CD4-positive, alpha-beta T cell treated with Interleukin-12 subunit alpha and Interleukin-12 subunit beta, for 1 hour (primary cell): ENCODE results near the gene RPS29.

Source experiments
- DNase-seq: peaks from one replicate; pipeline ENCODE4 v3.0.0-alpha.2; 2020

RPS29 gene

DNA sequence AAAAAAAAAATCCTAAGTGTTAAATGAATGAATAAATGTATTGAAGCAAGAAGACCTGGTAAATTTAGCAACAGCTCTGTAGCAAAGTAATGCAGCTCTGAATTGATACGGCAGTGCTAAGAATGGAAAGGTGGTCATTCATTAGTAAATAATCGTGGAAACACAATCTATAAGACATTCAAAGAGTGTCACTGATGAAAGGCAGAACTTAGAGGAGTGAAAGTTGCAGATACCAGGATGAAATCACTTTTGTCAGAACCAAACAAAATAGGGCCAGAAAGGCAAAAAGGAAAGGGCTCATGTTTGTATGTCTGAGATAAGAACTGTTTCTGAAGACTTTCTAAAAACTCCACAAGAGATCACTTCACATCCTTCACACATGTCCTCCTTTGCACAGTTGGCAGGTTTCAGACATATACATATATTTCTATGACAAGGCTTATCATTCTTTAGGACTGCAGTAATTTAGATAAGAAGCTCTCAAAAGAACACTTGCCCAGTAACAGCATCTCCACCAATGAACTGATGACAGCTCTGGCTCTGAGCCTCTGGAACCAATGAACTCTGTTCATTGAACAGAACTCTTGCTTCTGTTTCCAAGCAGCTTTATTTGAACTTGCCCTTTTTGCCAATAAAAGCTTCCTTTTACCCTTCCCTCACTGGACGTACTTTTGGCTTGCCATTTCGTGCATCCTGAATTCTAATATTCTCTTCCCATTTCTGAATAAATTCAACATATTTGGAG is 8.3 kb upstream of the RPS29 start:
- no peak for DNase-seq

DNA sequence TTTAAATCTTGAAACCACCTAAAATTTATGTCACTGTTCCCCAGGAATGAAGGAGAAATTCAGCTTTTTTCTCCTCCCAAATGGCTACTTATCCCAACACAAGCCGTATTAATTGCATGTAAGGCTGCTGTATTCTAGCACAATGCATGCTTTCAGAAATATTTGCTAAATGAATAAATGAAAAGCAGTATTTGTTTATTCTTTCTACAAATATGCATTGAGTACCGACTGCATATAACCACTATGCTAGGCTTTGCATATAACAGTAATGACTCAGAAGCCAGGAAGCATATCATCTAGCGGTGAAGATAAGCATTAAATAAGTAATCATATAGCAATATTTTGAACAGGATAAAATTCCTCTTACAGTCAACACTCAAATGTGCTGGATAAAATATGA is 6.8 kb upstream of the RPS29 start:
- DNase-seq = no peak

- no peak for DNase-seq
Measured at GRCh38 chr14:49589387-49589786, 3.2 kb upstream of the RPS29 start.

DNA sequence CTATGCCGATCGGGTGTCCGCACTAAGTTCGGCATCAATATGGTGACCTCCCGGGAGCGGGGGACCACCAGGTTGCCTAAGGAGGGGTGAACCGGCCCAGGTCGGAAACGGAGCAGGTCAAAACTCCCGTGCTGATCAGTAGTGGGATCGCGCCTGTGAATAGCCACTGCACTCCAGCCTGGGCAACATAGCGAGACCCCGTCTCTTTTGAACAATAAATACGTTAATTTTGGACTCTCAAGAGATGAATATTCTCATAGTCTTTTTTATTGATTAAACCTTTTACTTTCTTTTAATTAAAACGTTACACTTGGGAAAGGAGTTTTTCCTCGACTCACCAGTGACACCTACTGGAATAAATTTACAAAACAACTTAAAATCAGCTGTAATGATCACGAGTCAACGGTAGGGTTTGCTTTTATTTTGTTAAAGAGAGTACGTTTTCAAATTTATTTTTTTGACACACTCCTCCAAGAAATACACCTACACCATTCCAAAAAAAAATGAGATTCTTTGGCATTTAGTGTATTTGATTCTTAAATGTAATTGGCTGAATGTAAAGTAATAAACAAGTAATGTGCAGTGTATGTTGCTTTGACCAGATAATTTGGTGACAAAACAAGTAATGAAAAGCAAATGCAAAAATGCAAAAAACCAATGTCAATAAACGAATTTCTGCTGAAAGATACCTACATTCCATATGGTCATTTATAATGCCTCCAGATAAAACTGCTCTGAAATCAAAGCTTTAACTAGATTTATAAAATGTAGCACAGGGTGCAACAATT is 687 bp upstream of the RPS29 start:
- DNase-seq = peak; percentile 83

DNA sequence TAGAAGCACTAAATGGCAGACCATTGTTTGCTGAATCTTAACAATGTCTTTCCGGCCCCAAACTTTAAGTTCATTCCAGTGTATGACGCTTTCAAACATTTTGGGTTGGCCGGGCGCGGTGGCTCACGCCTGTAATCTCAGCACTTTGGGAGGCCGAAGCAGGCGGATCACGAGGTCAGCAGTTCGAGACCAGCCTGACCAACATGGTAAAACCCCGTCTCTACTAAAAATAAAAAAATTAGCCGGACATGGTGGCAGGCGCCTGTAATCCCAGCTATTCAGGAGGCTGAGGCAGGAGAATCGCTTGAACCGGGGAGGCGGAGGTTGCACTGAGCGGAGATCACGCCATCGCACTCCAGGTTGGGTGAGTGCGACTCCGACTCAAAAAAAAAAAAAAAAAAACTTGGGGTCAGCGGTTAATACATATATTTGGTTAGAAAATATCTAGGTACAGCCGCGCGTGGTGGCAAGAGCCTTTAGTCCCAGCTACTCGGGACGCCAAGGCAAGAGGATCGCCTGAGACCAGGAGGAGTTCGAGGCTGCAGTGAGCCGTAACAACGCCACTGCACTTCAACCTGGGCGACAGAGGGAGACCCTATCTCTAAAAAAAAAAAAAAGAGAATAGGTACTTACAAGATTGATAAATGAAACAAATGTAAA is 1.1 kb downstream of the RPS29 start:
- DNase-seq = peak; percentile 30

DNA sequence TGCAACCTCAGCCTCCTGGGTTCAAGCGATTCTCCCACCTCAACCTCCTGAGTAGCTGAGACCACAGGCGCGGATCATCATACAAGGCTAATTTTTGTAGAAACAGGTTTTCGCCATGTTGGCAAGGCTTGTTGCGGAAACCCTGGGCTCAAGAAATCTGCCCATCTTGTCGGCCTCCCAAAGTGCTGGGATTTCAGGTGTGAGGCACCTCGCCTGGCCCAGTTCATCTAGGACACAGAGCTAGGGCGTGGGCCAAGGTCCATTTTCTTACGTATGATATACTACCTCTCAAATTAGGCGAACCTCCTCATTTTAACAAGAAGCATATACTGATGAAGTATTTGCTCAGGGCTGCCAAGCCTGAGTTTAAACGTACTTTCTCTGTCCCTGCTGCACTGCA is 2.1 kb downstream of the RPS29 start:
- no peak for DNase-seq

DNA sequence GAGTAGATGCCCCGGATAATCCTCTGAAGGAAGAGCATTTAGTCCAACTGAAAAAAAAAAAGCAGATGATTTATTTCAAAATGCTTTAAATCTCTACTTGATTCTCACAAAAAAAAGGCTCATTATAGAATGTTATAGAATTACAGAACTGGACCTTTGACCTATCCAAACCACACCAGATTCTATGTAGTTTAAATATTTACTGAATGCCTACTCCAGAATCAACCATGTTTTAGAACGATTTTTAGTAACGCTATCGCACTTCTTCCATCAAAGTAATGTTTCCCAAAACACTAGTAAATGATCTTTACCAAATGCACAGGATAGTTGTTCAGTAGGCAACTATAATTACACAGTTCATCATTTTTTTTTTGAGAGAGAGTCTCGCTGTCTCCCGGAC is 2.6 kb downstream of the RPS29 start:
- DNase-seq = no peak

- DNase-seq = peak; percentile 4
Measured at GRCh38 chr14:49582113-49582977, 3.8 kb downstream of the RPS29 start.

DNA sequence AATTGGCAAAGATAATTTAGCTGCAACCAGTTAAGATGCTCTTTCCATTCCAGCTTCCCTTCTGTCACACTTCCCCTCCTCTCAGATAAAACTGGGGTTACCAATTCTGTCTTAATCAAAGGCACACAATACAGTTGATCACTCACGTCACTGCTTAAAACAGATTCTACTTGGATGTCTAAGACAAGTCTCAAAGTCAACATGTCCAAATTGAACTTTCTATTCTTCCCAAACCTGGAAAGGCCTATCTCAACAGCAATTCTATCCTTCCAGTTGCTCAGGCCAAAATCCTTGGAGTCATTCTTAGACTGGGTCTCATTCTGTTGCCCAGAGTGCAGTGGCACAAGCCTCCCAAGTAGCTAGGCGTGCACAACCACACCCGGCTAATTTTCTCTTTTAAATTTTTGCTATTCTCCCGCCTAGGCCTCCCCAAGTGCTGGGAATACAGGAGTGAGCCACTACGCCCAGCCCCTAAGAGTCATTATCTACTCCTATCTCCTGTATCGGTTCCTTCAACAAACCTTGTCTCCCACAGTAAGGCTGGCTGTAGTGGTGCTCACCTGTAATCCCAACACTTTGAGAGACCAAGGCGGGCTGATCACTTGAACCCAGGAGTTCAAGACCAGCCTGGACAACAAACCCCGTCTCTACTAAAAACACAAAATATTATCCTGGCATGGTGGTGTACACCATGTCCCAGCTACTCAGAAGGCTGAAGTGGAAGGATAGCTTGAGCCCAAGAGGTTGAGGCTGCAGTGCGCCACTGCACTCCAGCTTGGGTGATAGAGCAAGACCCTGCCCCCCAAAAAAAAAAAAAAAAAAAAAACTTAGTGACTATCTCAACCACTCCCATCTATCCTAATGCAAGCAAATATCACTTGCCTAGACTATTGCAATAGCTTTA is 4.7 kb downstream of the RPS29 start:
- DNase-seq = no peak

DNA sequence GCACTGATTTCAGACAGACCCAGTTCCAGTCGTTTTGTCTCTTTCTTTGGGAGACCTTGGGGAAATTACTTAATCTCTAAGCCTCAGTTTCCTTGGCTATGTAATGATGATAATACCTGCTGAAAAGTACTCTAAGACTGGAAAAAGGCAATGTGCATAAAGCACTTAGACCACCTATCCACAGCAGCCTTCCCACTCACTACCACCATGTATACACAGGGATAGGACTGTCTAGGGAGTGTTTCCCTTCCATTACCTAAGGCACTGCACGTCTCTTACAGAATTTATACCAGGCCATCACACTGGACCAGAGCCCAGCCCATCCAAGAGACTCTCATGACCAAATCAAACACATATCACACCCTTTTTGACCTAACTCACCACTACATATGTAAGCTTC is 6.3 kb downstream of the RPS29 start:
- no peak for DNase-seq

GRCh38 chr14:49578141-49578540 is 8.0 kb downstream of the RPS29 start:
- DNase-seq = no peak

GRCh38 chr14:49574038-49574437 is 12.1 kb downstream of the RPS29 start:
- DNase-seq = no peak

- no peak for DNase-seq
Measured at GRCh38 chr14:49569281-49569680, 16.9 kb downstream of the RPS29 start.

DNA sequence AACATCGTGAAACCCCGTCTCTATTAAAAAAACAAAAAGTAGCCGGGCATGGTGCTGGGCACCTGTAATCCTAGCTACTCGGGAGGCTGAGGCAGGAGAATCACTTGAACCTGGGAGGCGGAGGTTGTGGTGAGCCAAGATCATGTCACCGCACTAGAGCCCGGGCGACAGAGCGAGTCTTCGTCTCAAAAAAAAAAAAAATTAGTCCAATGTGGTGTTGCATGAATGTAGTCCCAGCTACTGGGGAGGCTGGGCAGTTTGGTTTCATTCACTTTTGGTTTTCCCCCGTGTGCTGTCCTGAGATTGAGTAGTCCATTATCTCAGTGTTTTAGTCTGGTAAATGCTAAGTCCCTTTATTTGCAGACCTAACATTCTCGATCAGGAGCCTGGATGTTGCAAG is 19.5 kb downstream of the RPS29 start:
- no peak for DNase-seq

GRCh38 chr14:49559979-49560768 is 26.0 kb downstream of the RPS29 start:
- no peak for DNase-seq

- no peak for DNase-seq
Measured at GRCh38 chr14:49553892-49554291, 32.3 kb downstream of the RPS29 start.

DNA sequence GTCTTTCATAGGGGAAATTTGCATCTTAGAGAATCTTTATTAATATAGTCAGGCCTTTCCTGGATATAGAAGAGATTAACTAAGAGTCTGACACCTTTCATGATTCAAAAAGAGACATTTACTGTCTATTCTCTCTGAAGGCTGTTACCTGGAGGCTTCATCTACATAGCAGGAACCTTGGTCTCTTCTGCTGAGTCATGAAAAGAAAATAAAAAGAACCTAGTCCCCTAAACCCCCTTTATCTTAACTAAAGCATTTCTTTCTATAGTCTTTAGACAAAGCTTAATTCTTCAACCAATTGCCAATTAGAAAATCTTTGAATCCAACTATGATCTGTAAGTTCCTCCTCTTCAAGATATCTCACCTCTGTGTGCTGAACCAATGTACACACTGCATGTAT is 33.1 kb downstream of the RPS29 start:
- DNase-seq = no peak

DNA sequence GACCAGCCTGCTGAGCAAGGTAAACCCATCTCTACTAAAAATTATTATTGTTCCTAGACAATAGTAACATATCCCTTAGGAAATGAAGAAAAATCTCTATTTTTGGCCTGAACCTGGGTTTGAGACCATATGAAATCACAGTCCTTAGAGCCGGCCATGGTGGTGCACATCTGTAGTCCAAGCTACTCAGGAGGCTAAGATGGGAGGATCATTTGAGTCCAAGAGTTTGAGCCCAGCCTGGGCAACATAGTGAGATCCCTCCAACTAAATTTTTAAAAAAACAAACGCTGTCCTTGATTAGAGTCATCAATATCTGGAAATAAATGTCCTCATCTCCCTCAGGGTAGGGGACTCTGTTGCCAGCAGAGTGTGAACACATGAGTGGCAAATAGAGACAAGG is 34.6 kb downstream of the RPS29 start:
- DNase-seq = no peak

GRCh38 chr14:49550286-49551184 is 35.6 kb downstream of the RPS29 start:
- no peak for DNase-seq

DNA sequence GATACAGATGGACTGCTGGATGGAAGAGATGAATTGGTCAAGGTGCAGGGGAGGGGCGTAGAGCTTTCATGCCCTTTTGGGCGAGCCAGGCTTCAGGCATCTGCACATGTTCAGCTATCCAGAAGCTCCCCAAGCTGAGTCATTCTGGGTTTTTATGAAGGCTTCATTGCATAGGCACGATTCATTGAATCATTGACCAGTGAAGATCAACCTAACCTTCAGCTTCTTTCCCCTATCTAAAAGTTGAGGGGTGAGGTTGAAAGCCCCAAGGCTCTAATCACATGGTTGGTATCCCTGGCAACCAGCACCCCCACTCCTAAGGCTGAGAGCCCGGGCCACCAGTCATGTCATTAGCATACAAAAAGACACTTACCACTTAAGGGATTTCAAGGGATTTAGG is 36.3 kb downstream of the RPS29 start:
- no peak for DNase-seq
